Fibroblast of mammary gland (primary cell): ENCODE results near the gene SERPINC1.
"Not testable (repeated sequence)": the region's sequence is repeated elsewhere in the genome, so short reads cannot be mapped to it uniquely, and the experiment has no call there.

Experiments used
- DNase-seq: peaks from one replicate; pipeline ENCODE4 v3.0.0-alpha.2; 2010; ENCODE audit warnings: low read depth
- H3K4me3 ChIP-seq: 2 replicates; pipeline ENCODE4 v1.5.1; 2011; ENCODE audit warnings: low read depth, mild to moderate bottlenecking, low read length, moderate library complexity; ENCODE audit not compliant: control insufficient read depth
- CTCF ChIP-seq: conservative IDR thresholded peaks from 2 replicates; pipeline ENCODE4 v1.5.1; 2011; ENCODE audit warnings: low read depth, low read length, inconsistent platforms; ENCODE audit not compliant: control insufficient read depth, insufficient read depth

SERPINC1 gene

GRCh38 chr1:173893611-173894010 lies 23.5 kb downstream of the SERPINC1 start:
- TF ChIP-seq CTCF = no peak
- H3K4me3 ChIP-seq = no peak overlapping the region
- DNase-seq = no peak

GRCh38 chr1:173889885-173890284 lies 27.2 kb downstream of the SERPINC1 start:
- H3K4me3 ChIP-seq = no peak overlapping the region
- TF ChIP-seq CTCF = no peak
- no peak for DNase-seq

GRCh38 chr1:173888749-173889148 lies 28.4 kb downstream of the SERPINC1 start:
- no peak for TF ChIP-seq CTCF
- DNase-seq = no peak
- no peak overlapping the region for H3K4me3 ChIP-seq

- DNase-seq = no peak
- TF ChIP-seq CTCF = no peak
- no peak overlapping the region for H3K4me3 ChIP-seq
Observed at GRCh38 chr1:173887627-173888026, 29.5 kb downstream of the SERPINC1 start.

GRCh38 chr1:173886746-173887611 lies 30.1 kb downstream of the SERPINC1 start:
- no peak overlapping the region for H3K4me3 ChIP-seq

GRCh38 chr1:173884701-173885100 lies 32.4 kb downstream of the SERPINC1 start:
- DNase-seq = no peak
- TF ChIP-seq CTCF = no peak
- H3K4me3 ChIP-seq = no peak overlapping the region

More at GRCh38 chr1:173886746-173887611, 30.1 kb downstream of the SERPINC1 start:
- DNase-seq = no peak
- TF ChIP-seq CTCF = no peak

GRCh38 chr1:173881117-173881516 lies 36.0 kb downstream of the SERPINC1 start:
- DNase-seq = not testable (repeated sequence)

More at GRCh38 chr1:173881117-173881516, 36.0 kb downstream of the SERPINC1 start:
- H3K4me3 ChIP-seq = not testable (repeated sequence)
